C1 segment of cervical spinal cord (tissue), 14 donors: Measurements from ENCODE around the gene KCNT1.

Source experiments
- DNase-seq, 14 donors: peaks; one replicate each; lab custom pipeline; 2025; lab: John Stamatoyannopoulos, UW

The KCNT1 gene

DNA sequence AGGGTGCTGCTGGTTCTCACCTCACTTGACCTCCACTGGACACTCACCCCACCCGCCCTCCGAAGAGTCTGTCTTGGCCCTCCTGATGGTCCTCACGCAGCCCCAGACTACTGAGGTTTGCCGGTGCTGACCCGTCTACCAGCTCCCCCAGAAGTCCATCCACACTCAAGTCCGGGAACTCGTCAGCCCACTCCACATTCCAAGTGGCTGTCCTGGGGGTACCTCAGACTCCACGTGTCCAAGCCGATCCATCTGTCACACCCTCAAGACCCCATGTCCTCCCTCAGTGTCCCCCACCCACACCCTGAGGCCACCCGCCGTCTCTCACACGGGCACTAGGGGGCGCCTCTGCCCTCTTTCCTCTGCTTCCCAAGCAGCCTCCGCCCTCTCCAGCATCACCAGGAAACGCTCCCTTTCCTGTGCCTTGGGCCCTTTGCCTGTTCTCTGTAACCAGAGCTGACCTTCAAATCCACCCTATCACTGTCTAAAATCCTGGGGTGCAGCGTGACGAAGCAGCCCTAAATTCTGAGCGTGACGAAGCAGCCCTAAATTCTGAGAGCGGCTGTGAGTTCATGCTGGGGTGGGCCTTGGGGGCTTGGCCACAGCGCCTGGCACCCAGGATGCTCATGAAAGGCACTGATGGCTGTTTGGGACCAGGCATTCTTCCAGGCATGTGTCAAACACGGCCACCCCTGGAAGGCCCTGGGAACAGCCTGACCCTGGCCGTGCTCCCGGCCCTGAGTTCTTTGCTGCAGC, 95.7 kb downstream of the KCNT1 start:
- DNase-seq, result peak in 6 of 14 donors; percentile 7 to 61 (median 23)

GRCh38 chr9:135798263-135798585, 96.2 kb downstream of the KCNT1 start:
- DNase-seq, result no peak

GRCh38 chr9:135799261-135799660, 97.3 kb downstream of the KCNT1 start:
- DNase-seq, result no peak

DNA sequence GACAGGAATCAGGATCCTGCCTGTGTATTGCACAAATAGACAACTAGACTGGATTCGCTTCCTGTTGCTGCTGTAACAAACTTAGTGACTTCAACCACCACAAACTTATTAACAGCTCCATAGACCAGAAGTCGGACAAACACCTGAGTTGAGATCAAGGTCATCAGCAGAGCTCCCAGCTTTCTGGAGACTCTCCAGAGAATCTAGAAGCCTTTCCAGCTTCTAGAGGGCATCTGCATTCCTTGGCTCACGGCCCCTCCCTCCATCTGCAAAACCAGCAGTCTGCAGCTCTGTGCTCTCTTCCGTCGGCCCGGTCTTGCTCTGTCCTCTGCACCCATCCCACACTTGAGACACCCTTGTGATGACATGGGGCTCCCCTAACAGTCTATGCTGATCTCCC, 99.1 kb downstream of the KCNT1 start:
- no peak for DNase-seq

GRCh38 chr9:135802876-135803419, 101.0 kb downstream of the KCNT1 start:
- no peak for DNase-seq

GRCh38 chr9:135803441-135803840, 101.5 kb downstream of the KCNT1 start:
- DNase-seq, result no peak

- DNase-seq, result no peak
Observed at GRCh38 chr9:135804581-135805421, 102.8 kb downstream of the KCNT1 start.

DNA sequence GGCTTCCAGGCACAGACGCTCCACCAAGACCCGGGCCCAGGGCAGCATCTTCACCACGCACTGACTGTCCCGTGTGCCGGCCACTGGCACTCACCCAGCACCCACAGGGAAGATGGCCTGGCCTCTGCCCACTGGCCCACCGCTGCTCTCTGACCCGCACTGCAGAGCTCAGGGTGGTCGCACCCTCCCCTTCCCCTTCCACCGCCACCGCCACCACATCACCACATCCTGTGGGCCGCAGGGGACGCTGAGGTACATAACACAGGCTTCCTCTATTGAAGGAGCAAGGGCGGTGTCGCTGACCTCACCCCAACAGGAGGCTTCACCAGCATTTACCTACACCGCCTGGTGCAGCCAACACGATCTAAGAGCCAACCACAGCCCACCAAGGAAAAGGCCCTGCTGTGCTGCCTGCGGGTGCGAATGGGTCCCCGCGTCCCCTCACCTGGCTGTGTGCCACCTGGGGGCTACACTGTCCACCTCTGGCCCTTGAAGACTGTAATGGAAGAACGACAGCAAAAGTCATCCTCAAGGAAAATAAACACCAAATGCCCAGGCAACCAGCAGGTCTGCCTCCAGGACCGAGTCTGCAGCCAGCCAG, 103.5 kb downstream of the KCNT1 start:
- DNase-seq, result no peak

- DNase-seq, result no peak
Observed at GRCh38 chr9:135809166-135809565, 107.2 kb downstream of the KCNT1 start.

- no peak for DNase-seq
Observed at GRCh38 chr9:135810806-135811575, 109.0 kb downstream of the KCNT1 start.

GRCh38 chr9:135811801-135812200, 109.8 kb downstream of the KCNT1 start:
- DNase-seq, result no peak

DNA sequence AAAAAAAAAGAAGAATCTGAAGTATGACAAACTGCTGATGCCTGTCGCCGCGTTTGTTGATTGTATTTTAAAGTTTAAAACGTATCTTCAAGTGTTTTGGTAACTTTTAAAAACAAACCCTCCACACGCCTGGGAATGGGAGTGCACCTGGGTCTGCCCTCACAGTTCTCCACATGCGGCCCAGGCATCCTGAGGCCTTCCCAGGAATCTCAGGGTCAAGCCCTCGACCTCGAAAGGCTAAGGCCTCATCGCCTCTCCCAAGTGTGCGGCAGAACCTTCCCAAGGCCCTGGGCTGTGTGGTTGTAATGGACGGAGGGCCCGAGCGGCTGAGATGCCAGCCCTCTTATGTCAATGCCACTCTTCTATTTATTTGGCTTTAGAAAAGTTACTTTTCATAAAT, 111.0 kb downstream of the KCNT1 start:
- DNase-seq, result no peak

DNA sequence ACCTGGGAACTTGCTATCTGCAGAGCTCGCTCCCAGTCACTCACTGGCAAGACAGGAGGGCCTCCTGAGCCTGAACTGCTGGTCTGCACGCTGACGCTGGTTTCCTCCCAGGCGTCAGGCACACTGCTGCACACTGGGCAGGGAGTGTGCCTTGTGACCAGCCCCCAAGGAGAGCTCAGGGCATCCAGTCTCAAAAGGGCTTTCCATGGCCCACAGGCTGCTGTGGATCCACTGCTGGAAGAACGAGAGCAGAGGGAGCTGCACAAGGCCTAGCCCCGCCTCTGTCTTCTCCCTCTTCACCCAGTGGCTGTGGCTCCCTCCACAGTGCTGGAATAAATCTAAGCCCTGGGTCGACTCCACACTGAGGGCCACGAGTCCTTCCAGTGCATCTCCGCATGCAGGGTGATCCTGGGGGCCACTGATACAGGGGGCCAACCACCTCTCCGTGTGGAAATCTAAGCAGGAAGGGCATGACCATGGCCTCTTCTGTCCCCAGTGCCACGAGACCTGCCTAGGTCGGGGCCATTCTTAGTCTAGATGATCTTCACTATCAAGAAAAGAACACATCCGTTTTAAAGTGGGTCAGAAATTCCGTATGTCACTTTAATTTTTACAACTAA, 111.8 kb downstream of the KCNT1 start:
- no peak for DNase-seq

DNA sequence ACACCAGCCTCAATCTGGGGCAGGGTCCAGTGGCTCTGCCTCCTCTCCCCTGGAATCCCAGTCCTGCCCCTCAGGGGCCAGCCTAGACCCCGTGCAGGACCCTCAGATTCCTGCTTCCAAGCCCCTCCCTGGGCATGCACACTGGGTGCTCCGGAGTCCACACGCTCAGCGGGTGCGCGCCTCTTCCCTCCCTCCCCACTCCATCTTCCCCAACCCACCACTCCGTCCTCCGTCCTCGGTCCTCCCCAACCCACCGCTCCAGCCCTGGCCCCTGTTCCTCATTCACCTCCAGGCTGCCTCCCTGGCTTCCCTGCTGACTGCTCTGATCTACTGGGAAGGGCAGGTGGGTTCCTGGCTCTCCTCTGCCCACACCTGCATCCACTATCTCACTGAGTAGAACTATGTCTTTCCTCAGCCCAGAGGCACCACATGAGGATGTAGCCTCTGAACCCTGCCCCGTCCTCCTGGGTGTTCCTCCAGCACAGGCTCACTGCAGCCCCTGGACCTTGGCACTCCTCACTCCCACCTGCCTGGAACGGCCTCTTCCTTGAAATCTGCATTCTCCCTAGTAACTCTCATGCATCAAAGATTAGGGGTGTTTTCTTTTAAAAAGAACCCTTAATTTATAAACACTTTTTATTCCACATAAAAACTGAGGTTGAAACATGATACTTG, 112.6 kb downstream of the KCNT1 start:
- DNase-seq, result no peak

DNA sequence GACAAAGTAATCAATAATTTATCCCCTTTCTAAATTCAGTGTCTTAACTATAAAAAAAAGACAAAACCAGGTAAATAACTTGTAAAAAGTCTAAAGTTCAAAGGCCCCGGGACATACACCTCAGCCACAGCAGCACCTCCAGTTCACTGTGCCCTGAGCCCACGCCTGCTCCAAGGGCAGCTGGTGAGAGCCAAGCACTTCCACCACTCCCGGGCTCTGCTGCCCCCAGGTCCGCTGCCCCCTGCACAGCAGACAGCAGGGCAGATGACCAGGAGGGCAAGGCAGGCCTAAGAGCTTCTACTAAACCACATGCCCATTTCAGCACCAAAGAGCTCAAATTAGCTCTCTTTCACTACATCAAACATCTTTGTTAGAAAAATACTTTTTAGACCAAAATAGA, 113.4 kb downstream of the KCNT1 start:
- DNase-seq, result no peak

DNA sequence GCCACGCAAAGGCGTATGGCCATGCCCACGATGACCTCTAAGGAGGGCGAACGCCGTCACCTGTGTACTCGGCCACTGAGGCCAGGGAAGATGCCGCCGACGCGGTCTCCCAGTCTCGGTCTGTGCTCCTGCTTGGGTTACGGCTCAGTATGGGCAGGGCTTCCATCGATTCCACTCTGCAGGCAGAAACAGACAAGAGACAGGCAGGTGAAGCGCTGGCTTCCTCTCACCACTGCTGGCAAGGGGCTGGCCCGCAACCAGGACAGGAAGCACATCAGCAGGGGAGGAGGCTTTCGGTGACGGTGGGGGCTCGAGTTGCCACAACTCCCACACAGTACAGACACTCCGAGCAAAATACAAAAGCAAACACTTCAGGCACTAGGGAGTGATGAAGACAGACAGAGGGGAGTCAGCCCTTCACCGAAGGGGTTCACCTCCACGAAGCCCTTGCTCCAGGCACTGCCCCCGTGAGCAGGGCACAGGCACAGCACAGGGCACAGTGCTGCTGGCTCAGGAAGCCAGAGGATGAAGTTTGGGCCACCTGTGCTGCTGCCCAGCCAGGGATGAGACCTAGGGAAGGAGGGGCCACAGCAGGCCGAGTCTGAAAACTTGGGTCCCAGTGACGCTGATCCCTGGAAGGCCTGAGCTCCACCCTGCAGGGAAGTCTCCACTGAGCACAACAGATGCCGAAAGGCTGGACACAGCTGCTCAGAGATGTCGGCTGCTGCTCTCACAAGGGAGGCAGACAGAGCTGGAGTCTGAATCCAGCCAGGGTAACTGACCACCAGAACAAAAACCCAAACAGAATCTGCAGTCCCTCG, 114.1 kb downstream of the KCNT1 start:
- no peak for DNase-seq

DNA sequence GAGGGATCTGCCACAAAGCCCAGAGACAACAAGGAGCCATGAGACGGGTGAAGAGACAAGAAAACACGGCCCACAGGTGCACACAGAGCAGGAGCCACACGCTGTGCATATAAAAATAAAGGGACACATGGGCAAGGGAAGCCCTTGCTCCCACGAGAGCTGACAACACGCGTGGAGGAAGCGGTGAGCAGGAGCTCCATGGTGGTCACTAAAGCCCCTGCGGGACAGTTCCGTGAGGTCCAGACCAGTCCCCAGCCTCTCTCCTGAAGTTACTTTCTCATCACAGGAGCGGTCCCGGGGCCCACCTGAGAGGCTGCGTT, 114.6 kb downstream of the KCNT1 start:
- DNase-seq, result no peak

- DNase-seq, result no peak
Observed at GRCh38 chr9:135817951-135818717, 116.1 kb downstream of the KCNT1 start.
